NCI-H2081 treated with DMSO at 0.1 percent for 48 hours (cell line): ENCODE measurements around the gene VENTX.

Experiments used
- DNase-seq: peaks from one replicate; lab custom pipeline; 2025; lab: John Stamatoyannopoulos, UW

Gene VENTX

GRCh38 chr10:133237588-133238465 is at the start of gene VENTX:
Gene VENTX, plus strand, starts transcription at chr10:133237855. Its CDS starts 60 bp downstream, at chr10:133237915.
- DNase-seq, result no peak

DNA sequence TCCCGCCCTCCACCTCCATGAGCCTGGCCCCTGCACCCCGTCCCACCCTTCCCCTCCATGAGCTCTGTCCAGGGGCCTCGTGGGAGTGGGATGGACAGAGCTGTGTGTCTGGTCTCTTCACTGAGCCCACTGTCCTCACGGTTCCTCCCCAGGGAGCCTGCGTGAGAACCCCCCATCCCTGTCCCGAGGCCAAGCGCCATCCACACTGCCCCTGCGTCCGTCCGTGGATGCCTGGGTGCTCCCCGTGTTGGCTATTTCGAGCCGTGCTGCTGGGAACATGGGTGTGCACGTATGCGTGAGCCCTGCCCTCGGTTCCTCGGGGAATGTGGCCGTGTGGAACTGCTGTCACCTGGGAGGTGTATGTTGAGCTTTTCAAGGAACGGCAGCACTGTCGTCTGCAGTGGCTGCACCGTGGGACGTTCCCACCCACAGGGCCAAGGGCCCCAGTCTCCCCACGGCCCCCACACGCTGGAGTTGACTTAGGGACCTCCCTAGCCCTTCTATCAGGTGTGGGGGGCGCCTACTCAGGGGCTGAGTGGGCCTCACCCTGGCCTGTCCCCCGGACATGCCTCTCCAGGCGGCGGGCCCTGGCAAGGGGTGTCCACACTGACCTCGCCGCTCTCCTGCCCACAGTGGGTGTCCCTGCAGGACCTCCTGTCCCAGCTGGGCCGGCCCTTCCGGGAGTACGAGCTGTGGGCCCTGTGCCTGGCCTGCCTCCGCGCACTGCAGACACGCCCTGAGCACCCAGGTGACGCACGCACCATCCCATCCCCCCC is 49.6 kb upstream of the VENTX start:
- no peak for DNase-seq

DNA sequence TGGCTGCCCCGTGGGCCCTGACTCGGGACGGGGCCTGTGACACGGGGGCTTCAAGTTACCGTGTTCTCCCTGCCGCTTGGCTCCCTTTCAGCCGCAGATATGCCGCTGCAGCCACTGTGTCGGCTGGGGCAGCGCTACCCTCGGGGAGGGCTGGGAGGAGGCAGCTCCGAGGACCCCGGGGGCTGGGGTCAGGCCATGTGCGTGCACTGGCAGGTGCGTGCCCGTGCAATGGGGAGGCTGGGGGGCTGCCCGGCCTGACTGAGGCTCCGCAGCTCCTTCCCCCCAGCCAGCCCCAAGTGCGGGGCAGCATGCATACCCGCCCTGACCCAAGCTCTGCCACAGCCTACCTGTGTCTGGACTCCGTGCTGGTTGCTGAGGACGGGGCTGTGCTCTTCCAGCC is 48.4 kb upstream of the VENTX start:
- DNase-seq, result no peak

DNA sequence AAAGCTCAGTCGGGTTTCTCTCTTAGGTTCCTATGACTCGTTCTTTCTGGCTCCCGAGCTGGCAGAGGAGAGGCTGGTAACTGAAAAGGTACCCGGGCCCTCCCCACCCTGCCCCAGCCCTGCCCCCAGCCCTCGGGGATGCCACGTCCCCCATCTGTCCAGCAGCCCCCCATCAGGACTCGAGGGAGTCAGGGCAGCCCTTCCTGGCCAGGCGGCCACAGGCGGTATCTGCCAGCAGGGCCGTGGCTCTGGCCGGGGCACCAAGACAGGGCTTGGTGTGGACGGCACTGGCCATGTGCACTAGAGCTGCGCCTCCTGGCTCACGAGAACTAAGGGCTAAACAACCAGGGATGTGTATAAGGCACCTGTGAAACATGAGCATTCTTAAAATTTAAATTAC is 47.9 kb upstream of the VENTX start:
- DNase-seq, result no peak

DNA sequence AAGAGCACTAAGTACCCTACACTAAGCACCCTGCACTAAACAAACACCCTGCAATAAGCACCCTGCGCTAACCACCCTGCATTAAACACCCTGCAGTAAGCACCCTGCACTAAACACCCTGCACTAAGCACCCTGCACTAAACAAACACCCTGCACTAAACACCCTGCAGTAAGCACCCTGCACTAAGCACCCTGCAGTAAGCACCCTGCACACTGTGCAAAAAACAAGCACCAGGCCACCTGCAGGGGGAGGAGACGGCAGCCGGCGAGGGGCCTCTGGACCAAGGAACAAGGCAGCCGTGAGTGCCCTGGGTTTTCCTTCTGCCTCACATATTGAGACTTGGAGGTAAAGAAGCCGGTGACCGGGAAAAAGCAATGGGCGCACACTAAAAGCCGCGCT is 47.4 kb upstream of the VENTX start:
- no peak for DNase-seq

DNA sequence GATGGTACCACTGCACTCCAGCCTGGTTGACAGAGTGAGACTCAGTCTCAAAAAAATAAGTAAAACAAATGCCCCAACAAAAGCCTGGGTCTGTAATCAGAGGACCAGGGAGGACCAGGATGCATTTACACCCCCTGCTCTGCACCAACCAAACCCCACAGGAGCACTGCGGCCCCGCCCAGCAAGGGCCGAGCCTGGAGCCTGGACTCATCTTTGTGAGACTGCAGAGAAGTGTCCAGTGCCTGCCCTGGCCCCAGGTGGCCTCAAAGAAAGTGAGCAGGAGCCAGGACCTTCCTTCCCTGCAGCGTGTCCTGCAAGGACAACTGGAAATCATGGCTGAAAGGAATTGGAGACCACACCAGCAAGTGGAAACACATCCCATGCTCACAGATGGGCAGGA is 46.0 kb upstream of the VENTX start:
- no peak for DNase-seq

GRCh38 chr10:133194151-133194550 is 43.5 kb upstream of the VENTX start:
- no peak for DNase-seq

GRCh38 chr10:133195096-133195495 is 42.6 kb upstream of the VENTX start:
- no peak for DNase-seq

DNA sequence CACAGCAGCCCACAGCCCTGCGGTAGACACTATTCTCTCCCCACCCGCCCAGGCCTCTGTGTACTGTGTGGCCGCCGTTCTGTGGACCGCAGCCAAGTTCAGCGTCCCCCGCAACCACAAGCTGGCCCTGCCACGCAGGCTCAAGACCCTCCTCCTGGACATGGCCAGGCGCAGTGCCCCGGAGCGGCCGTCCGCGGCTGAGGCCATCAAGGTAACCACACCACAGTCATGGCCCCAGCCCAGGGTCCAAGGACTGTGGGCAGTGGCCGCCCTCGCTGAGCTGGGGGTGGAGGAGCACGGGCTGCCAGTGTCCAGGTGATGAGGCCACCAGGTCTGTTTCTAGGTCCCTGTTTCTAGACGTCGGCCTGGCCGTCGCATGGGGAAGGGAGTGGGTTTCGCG is 42.0 kb upstream of the VENTX start:
- DNase-seq, result no peak

DNA sequence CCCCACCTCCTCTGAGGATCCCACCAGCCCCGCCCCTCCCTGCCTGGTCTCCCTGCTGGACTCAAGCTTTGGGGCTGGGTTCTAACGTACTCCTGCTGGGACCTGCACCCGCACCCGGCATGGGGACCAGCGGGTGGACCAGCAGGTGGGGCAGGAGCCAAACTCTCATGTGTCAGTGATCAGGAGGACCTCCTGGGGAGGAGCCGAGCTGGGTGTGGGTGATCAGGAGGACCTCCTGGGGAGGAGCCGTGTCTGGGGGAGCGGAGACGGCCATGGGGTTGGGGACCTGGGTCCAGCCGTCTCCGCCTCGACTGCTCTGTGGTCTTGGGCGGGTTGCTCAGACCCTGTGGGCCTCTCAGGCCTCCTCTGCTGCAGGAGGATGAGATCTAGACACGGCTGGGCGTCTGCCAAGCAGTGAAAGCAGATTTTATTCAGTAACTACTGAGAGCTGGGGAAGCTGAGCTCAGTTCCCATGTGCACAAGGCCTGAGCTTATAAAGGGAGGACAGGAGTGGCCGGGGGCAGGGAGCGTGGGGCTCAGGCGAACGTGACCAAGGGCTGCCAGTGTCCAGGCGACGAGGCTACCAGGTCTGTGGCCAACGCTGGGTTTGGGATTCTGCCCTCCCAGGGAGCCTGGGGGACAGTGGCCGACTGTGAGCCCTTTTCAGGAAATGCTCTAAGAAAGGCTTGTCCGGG is 41.3 kb upstream of the VENTX start:
- DNase-seq, result no peak

- DNase-seq, result no peak
Measured at GRCh38 chr10:133196936-133197758, 40.5 kb upstream of the VENTX start.

DNA sequence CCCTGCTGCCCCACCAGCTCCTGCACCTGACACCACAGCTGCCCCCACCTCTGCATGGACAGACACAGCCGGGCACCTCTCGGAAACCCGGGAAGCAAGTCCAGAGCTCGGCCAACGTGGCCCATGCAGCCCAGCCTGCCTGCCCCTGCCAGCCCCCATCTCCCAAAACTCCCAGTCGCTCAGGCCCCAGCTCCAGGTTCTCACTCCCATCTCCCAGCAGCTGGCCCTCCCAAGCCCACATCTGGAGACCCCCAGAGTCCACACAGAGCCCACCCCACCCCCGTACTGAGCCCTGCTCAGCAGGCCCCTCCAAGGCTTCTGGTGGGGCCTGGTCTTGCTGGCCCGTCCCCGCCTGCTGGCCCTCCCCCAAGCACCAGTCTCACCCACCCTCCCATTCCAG is 39.9 kb upstream of the VENTX start:
- no peak for DNase-seq

DNA sequence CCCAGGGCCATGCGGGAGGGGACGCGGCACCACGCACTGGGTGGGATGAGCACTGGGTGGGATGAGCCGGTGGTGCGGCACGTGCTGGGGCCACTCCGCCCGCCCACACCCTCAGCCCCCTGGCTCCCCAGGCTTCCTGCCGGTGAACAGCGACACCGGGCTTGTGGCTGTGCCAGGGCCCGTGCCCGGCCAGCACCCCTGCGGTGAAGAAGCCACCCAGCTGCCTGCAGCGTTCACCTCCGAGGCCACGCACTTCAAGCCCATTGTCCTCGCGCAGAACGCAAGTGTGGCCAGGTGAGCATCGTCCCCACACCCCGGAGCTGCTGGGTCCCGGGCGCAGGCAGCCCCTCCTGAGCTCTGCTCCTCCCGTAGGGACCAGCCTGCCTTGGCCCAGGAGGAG is 39.4 kb upstream of the VENTX start:
- DNase-seq, result no peak

GRCh38 chr10:133198621-133199487 is 38.8 kb upstream of the VENTX start:
- DNase-seq, result no peak

- no peak for DNase-seq
Measured at GRCh38 chr10:133199488-133199885, 38.2 kb upstream of the VENTX start.

GRCh38 chr10:133199992-133200611 is 37.6 kb upstream of the VENTX start:
- no peak for DNase-seq

DNA sequence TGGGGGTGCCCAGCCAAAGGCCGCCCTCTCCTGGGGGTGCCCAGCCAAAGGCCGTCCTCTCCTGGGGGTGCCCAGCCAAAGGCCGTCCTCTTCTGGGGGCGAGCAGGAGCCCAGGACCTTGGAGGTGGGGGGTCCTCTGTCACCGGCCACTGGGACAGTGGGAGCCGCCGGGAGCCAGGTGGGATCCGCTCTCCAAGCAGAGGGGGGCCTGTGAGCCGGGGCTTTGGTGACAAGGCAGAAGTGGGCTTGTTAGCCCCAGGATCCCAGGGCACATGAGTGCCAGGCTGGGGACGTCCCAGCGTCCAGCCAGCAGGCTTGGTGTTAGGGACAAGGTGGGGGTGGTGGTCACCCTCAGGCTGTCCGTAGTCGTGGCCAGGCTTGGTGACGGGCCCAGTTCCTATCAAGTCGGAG is 37.0 kb upstream of the VENTX start:
- no peak for DNase-seq

- no peak for DNase-seq
Measured at GRCh38 chr10:133201151-133201947, 36.3 kb upstream of the VENTX start.

DNA sequence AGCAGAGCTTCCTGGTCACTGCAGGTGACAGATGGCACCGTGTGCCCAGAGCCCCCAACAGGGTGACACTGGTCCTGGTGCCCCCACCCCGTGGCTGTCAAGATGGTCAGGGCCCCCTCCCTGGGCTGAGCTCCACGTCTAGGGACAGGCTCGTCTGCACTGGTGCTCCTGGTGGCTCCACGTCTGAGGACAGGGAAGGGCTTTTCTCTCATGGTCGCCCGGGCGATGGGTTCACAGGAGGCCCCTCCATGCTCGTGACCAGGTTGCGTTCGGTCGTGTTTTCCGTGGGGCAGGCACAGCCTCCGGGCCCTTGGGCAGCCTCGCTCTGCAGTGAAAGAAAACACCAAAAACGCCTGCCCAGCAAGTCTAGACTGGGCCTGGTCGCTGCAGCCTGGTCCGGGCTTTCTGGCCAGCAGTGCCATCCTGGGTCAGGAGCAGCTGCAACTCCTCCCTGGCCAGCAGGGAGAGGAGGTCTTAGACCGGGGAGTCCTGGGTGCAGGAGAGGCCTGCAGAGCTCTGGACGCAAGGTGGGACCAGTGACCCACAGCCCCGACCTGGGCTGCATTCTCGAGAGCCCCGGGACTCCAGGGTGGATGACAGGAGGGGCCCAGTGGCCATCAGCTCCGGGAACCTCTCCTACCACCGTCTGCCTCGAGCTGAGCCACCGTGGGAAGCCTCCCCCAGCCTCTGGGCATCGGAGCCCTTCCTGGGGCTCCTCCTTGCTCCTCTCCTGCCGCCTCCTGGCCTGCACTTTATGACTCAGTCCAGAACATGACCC is 35.5 kb upstream of the VENTX start:
- no peak for DNase-seq
